HCT116 (cell line): ENCODE results near the gene HAND2.

ENCODE experiments used
- CTCF ChIP-seq, 3 experiments: fragments of 200-600 bp in 1 of 3; sonication (generic) in 1 of 3; IDR thresholded peaks in 2 of 3; conservative IDR thresholded peaks in 1 of 3; 2 replicates each; pipeline ENCODE4 v1.5.1; 2012 to 2017; ENCODE audit warnings: low read depth in 2 of 3, low read length in 2 of 3, antibody characterized with exemption in 1 of 3, borderline replicate concordance in 1 of 3, control low read depth in 1 of 3, mild to moderate bottlenecking in 1 of 3, mixed read lengths in 1 of 3, mixed run types in 1 of 3, moderate library complexity in 1 of 3; ENCODE audit not compliant: insufficient read depth in 1 of 3
- EGR1 ChIP-seq: IDR thresholded peaks from 2 replicates; pipeline ENCODE4 v1.6.1; 2012; ENCODE audit warnings: low read depth
- EZH2 ChIP-seq: fragments of 200-600 bp; sonication (generic); IDR thresholded peaks from 2 replicates; pipeline ENCODE4 v1.6.1; 2017; ENCODE audit warnings: antibody characterized with exemption, mixed run types
- POLR2A ChIP-seq: IDR thresholded peaks from 2 replicates; pipeline ENCODE4 v1.7.0; 2011; ENCODE audit warnings: borderline replicate concordance; ENCODE audit not compliant: insufficient read depth, insufficient read length; ENCODE audit errors: extremely low read depth
- REST ChIP-seq: IDR thresholded peaks from 2 replicates; pipeline ENCODE4 v1.6.1; 2012; ENCODE audit warnings: low read depth
- YY1 ChIP-seq: IDR thresholded peaks from 2 replicates; pipeline ENCODE4 v1.6.1; 2011; ENCODE audit warnings: low read length, low read depth, moderate library complexity, mild to moderate bottlenecking; ENCODE audit not compliant: insufficient replicate concordance; ENCODE audit errors: extremely low read depth
- ZFX ChIP-seq: fragments of 450-650 bp; IDR thresholded peaks from 2 replicates; pipeline ENCODE4 v1.6.1; 2017
- TF ChIP-seq, protein P1 (sequence below): IDR thresholded peaks from 2 replicates; pipeline ENCODE4 v1.6.1; 2012

- TF ChIP-seq CTCF (IDR thresholded peaks at IDR 0.05 in 2 of 3, conservative IDR thresholded peaks at IDR 0.05 in 1 of 3; ENCODE audit: borderline replicate concordance in 1 of 3, insufficient read depth in 1 of 3, low read depth in 2 of 3, low read length in 2 of 3) (no peak), EGR1 (no peak), YY1 (no peak), POLR2A (no peak), ZFX (no peak), EZH2 (no peak), REST (no peak)
- TF ChIP-seq, protein P1, sequence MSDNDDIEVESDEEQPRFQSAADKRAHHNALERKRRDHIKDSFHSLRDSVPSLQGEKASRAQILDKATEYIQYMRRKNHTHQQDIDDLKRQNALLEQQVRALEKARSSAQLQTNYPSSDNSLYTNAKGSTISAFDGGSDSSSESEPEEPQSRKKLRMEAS, result no peak
Measured at GRCh38 chr4:173547889-173548288, 17.9 kb upstream of the HAND2 start.
